NOMO-1 treated with dmso at 0.1 percent for 144 hours (cell line): ENCODE results near the gene TNS1.
"Not testable (repeated sequence)": the region's sequence is repeated elsewhere in the genome, so short reads cannot be mapped to it uniquely, and the experiment has no call there.

Experiments used
- DNase-seq: peaks from one replicate; lab custom pipeline; 2025; ENCODE audit not compliant: unreplicated experiment; lab: John Stamatoyannopoulos, UW

Gene TNS1

DNA sequence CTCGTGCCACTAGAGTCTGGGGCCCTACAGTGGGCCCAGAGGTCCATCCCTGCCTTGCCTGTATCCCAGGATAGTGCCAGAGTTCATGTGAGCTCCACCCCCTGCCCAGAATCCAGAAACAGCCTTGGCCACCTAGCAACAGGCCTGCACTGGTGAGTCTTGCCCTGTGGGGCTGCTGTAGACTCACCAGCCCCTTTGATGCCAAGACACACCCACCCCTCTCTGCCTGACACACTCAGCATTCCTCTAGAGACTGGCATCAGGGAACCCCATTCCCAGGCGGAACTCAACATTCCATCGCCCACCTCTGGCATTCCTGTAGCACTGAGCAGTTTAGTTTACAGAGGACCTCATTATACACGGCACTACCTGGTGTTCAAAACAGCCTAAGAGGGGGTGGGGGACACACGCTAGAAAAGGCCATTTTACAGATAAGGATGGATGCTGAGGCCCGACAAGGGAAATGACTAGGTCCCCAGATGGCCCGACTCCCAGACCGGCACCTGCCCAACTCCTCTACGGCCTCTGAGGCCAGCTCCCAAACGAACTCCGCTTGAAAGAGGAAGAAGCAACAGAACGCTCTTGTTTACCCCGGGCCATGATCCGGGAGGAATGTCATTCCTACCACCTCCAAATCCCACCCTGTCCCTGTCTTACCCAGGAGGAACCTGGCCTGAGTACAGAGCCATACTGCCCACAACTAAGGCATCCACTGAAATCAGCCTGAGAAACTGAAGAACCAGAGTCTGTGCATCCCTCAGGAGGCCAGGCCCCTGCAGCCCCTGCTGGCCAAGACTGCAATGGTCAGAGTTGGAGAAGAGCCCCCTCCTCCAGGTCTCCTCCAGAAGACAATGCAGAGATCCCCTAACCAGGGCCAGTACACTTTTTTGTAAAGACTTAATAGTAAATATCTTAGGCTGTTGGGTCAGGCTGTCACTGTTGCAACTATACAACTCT lies 180.2 kb downstream of the TNS1 start:
- no peak for DNase-seq

DNA sequence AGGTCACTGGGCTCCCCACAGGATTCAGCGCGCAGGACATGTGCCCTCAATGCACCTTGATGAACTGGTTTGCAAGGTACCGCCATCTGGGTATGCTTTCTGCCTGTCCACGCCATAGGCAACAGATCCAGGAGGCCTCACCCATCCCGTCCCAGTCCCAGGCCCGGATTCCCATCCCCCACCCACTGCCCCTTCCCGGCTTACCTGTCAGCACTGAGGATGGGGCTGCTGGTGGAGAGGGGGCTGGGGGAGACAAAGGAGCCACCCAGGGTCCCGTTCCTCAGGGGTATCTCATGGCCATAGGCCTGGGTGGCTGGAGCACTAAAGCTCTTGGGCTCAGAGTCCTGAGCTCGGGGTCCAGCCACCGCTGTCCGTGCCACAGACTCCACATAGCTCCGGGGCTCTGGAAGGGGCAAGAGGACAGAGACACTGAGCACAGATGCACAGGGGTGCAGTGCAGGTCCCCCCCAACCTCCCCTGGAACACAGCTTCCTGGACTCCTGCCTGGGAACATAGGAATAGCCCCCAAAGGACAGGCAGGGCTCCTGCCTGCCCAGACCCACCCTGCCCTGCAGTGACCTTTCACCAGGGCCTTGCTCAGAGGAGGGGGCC lies 181.2 kb downstream of the TNS1 start:
- no peak for DNase-seq

DNA sequence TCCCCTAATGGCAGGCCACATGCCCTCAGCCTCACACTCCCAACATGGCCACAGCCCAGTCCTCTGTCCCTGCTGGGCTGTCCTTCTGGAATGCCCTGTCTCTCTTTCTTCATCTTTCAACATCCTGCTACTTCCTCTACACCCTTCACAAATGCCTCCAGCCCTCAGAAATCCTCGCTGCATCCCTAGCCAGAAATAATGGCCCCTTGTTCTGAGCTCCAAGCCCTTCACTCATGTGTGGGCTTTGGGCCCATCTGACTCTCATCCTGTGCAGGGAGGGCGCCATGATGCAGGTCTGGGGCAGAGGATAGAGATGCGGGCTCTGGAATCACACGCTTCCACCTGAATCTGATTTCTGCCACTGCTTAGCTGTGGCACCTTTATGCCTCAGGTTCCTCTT lies 181.9 kb downstream of the TNS1 start:
- DNase-seq = no peak

DNA sequence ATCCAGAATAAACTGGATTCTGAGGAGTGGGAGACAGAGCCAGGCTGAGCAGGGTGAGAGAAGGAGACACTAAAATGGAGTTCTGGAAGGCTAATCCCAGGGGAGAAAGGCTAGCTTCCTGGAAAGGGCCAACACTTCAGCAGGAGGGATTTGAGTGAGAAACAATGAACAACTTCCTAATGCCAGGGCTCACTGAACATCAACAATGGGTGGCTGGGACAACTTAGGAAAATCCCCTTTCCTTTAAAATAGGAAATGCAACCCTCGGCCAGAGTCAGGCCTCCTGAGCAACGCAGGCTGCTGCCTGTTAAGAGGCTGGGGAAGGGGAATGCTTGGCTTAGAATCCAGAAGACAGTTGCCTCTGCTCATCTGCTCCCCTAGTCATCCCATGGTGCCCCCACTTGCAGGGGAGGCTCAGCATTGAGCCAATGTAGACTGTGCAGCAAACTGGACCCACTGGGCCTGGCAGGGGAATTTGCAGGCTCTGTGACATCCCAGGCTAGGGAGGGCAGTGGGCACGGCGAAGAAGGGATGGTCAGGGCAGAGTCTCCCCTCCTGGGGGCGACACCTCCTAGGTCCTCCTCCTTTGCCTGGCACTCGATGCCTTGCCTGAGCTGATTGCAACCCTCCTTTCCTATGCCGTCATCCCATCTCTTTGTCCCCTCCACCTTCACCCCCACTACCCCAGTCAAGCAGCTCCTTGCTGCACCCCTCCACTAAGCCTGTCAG lies 182.5 kb downstream of the TNS1 start:
- no peak for DNase-seq

DNA sequence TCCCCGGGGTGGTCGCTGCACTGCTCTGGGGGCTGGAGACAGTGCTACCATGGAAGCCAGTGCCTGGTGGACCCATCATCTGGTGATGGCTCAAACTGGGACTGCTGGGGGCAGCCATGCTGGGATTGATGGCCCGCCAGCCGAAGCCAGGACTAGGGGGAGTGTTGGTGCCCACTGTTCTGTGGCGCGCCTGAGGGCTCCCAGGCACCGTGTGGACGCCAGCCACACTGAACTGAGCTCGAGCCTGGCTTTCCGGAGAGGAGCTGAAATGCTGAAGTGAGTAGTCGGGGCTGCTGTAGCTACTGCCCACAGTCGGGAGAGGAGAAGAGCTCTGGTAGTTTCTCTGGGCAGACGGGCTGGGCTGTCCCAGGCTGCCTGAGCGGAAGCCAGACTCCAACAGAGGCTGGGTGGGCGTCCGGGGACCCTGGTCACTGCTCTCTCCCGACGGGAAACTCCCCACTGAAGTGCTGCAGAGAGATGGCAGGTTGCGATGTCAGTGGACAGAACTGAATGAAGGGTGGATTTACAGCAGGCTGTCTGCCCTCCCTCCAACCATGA lies 184.4 kb downstream of the TNS1 start:
- DNase-seq = no peak

DNA sequence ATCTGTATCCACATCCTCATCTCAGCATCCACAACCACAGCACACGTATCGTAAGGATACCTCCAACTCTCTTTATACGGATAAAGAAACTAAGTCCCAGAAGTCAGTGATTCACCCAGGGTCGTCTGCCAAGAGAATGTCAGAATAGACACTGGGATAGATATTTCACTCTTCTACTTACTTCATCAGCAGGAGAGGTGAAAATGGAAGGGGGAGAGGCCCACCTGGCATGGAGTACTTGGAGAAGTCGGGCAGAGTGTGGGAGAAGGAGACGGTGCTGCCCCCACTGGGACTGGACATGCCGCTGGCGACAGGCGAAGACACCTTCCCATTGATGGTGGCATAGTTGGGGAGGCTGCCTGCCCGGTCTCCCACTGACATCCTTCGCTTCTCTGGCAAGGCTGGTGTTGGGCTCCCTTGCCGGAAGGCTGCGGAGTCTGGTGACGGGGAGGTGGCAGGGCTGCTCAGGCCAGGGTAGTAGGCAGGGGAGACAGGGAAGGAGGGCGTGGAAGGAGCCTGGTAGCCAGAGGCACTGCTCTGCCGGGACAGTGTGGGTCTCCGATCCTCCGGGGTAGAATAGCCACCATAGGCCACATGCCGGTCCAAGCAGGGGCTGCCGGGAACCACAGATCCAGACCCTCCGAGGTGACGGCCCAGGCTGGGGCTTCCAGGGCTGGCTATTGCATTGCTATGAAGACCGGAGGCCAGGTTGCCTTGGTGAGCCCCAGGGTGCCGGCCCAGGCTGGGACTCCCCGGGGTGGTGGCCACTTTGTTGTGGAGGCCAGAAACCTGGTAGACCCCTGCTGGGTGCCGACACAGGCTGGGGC lies 185.1 kb downstream of the TNS1 start:
- no peak for DNase-seq

DNA sequence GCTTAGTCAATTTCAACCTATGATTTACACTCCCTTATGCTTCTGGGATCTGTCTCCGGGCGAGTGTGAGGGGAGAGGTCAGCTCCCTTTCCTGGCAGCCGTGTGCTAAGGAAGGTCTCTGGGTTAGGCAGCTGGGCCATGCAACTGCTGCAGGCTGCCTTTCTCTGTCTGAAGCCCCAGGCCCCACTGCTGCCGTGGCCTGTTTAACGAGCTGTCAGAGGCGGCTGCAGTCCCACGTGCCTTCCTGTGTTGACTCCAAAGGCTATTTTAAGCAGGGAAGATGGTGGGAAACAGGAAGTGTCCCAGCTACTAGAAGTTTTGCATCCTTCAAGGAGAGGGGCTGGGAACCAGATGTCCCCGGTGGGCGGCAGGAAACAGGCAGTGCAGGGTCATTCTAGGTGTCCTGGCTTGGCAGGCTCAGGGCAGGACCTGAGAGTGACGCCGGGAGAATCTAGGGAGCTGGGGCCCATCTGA lies 186.4 kb downstream of the TNS1 start:
- no peak for DNase-seq

DNA sequence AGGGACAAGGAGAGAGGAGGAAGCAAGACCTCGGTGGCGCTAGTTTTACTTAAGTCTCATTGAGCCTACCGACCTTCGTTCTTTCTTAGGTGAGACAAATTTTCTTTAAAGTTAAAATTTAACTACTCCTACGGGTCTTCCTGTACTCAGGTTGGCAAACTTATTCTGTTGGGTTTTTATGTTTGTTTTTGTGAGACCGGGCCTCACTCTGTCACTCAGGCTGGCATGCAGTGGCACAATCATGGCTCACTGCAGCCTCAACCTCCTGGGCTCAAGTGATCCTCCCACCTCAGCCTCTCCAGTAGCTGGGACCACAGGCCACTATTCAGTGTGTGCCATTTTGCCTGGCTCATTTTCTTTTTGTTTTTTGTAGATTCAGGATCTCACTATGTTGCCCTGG lies 189.0 kb downstream of the TNS1 start:
- no peak for DNase-seq

DNA sequence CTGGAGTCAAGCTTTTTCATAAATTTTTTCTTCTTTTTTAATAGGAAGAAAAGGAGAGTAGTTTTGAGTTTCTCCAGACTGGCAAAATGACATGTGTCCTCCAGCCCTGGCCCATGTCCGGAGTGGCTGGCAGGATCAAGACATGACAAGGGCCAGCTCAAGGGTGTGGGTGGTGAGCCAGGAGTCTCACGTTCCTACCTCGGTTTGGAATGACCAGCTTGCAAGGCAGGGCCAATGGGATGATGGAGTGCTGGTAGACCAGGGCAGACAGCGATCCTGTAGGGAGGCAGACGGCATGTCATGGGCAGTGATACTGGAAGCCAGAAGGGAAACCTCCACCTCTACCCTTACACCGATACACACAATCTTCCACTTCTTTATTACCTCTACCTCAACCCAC lies 190.6 kb downstream of the TNS1 start:
- no peak for DNase-seq

DNA sequence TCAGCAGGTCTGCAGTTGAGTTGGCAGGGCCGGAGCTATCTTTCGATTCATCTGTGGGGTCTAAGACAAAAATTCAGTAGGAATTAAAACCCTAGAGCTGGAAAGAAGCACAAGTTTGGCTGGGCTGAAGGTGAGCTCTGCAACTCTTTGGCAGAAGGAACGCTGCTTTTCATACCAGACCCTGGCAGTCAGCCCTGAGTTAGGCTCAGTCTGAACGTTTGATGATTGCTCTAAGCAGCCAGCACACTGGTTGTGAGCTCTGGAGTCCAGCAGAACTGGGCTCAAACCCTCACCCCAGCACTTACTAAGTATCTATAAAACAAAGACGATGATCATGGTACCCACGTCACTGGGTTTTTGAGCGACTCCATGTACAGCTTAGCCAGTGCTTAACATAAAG lies 192.5 kb downstream of the TNS1 start:
- no peak for DNase-seq

DNA sequence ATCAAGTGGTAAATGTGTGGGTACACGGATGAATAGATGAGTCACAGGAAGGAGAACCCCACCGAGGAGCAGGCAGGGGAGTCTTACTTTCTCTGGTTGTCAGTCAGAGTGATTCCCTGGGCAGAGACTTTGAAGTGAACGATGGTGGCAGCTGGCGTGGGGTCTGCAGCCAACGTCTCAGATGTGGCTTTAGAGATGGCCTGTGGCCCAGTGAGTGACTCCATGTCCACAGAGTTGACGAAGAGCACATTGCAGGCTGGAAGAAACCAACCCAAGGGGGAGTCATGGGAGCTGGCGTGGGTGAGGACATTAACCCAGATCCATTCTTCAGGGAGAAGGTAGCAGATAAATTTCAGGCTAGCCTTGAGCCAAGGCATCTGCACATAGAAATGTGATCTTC lies 193.1 kb downstream of the TNS1 start:
- no peak for DNase-seq

DNA sequence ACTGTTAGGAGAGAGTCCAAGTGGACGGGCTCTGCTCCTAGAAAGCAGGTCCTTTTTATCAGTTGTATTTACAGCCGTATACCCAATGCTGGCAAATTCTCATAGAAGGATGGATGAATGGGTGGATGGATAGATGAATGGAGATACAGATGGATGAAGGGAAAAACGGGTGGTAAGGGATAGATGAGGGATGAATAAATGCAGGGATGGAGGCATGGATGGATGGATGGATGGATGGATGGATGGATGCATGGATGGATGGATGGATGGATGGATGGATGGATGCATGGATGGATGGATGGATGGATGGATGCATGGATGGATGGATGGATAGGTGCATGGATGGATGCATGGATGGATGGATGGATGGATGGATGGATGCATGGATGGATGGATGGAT lies 193.8 kb downstream of the TNS1 start:
- not testable (repeated sequence) for DNase-seq

DNA sequence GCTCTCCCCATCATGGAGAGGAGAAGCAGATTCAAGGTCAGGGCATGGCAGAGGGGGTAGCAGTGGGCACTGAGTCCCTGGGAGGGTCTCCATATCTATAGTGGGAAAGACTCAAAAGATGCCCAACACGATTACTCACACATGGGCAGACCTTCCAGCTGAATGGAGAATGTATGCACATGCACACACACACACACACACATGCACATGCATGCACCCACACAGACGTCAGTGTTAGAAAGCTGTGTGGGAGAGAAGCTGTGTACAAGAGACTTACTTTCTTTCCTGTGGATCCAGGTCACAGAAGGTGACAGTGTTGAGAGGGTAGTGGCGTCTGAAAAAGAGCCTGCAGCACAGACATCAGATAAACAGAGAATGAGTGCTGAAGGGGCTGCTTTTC lies 194.5 kb downstream of the TNS1 start:
- no peak for DNase-seq

DNA sequence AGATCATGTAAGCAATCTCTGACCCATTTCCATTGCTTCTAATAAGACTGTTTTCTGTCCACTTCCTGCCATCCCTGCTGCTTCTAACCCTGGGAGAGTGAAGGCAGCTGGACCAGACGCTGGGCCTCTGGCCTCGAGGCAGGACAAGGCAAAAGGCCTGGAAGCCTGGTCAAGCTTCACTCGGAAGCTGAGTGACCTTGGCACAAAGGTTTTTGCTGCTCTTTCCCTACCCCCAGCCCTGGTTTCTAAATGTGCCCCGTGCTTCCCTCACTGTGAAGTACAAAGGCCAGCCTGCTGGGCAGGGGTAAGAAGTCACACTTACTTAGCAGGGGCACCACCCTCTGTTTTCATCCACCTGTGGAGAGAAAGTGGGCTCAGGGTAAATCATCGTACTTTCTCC lies 195.0 kb downstream of the TNS1 start:
- no peak for DNase-seq

DNA sequence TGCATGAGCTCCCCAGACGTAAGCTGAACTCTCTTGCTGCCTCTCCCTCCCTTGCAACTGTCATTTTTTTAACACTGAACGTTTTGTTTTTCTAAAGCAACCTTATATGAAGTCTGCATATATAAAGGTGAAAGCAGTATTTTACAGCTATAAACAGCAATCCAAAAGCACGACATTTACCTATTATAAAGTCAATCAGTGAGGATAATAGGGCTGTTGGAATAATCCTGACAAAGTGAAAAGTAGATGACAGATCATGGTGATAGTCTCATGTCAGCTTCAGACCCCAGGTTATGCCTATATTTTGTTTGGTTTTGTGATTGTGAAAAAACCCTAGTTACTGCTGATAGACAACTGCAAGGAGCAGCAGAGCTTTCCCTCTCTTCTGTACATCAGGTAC lies 195.8 kb downstream of the TNS1 start:
- DNase-seq = no peak

DNA sequence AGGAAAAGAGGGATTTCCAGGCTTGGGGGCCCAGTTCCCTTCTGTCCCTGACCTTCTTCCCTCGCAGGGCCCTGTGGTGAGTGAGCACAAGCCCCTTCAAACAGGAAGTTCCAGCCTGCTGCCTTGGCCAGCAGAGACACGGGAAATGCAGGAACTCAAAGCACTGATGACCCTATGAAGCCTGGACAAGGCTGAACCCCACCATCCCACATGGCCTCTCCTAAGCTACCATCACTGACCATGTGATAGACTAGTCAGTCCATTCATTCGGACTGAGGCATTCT lies 196.4 kb downstream of the TNS1 start:
- no peak for DNase-seq

DNA sequence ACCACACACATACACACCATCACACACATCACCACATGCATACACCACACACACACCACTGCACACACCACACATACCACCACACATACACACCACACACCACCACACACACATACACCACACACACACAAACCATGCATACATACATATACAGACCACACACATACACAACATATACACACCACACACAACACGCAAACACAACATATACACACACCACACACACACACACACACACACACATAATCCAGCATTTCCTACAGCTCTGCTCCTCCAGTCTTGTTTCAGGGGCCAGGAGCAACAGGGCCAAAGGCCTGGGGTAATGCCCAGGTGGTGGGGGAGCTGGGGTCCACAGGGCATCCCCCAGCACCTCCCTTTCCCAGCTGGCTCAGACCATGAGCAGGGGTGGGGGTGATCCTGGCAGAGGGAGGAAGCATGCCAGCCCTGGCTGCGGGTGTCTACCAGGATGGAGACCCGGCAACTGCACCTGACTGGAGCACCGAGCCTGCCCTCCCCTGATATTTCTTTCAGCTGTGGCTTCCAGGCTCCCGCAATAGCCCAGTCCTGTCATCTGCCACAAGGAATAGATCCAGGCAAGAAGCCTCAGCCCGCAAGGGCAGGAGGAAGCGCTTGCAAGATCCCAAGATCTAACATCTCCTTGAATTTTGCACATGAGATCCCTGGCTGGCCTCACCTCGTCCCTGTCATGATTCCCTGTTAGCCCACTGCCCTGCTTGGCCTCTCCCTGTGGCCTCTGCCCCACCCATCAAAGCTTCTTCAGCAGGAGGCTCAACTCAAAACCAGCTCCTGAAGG lies 196.9 kb downstream of the TNS1 start:
- no peak for DNase-seq

DNA sequence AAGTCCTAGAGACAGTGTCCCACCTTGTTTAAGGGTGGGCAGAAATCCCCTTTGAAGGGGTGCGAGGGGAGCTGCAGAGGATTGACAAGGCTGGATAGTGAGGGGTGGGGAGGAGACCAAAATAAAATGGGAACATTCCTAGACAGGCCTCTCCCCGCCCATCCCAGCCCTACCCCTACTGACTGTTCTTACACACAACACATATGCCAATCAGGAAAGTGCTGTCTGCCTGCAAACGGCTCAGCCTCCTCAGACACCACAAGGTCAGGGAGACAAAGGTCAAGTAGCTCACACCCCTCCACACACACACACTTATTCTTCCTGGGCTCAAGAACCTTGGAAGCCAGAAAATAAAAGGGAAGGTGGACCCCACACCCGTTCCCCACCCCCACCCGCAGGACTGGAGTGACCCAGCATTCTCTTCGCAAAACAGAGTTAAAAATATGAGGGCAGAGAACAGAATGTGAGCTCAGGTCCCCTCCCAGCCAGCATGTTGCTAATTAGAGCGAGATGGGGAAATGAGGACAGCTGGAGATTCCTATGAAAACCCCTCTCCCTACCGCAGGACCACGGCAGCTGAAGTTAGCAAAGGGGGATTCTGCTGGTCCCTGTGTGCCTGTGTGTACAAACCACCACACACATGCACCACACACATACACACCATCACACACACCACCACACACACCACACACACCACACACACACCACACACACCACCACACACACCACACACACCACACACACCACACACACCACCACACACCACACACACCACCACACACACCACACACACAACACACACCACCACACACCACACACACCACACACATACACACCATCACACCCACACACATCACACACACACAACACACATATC lies 197.8 kb downstream of the TNS1 start:
- DNase-seq = no peak

DNA sequence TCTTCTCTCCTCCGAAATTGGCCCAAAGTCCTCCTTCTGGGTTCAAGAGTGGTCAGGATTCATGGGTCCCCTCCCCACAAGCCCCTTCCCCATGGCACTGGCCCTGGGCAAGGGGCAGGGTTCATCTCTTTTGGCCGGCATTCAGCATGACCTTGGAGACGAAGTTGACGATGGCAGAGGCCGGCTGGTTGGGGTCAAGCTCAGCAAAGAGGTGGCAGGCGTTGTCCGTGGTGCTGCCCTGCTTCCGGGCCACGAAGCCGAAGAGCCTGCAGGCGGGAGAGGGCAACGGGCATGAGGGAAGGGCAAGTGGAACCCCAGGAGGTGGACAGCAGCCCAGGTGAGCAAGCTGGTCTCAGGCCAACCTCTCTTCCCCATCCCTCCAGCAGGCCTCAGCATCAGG lies 198.5 kb downstream of the TNS1 start:
- DNase-seq = no peak
